ENCODE measurements around the gene COX7A1.

GRCh38 chr19:36128392-36128736 lies 23.9 kb downstream of the COX7A1 start:
- TF ChIP-seq SIN3A (IDR thresholded peaks at IDR 0.05; ENCODE audit: borderline replicate concordance, insufficient read depth, low read length) (no peak), POLR2AphosphoS5 (IDR thresholded peaks at IDR 0.05; ENCODE audit: low read depth, low read length) (no peak)
